SK-N-SH (cell line): ENCODE results near the gene STX16. TPM values are rescaled to one million over a fixed set of nuclear protein-coding genes. Genes with fewer than 3 reads are reported as not detected.

ENCODE experiments used
- CTCF ChIA-PET: fragments of 300-600, 350-600 bp; formaldehyde crosslinking; extraction: SDS; loops from one replicate; lab custom pipeline; 2021; lab: Yijun Ruan, JAX
- POLR2A ChIA-PET: fragments of 350-600 bp; sonication (Branson Sonifier 250); formaldehyde crosslinking; extraction: SDS; loops from one replicate; lab custom pipeline; 2020; ENCODE audit warnings: antibody characterized with exemption, inconsistent platforms; lab: Yijun Ruan, JAX
- DNase-seq: peaks from one replicate; pipeline ENCODE4 v3.0.0; 2012
- H2AFZ ChIP-seq: fragments of 200-600 bp; sonication (generic); 2 replicates; pipeline ENCODE4 v1.8.1; 2016; ENCODE audit warnings: antibody characterized with exemption, mild to moderate bottlenecking, low read depth
- H3F3A ChIP-seq: fragments of 200-600 bp; sonication (generic); replicated peaks from 2 replicates; pipeline ENCODE3; 2016; ENCODE audit warnings: antibody characterized with exemption, mild to moderate bottlenecking; ENCODE audit not compliant: insufficient read depth
- H3K27ac ChIP-seq, 2 experiments: fragments of 200-500 bp in 1 of 2; fragments of 200-600 bp in 1 of 2; sonication (Bioruptor generic) in 1 of 2; sonication (generic), shearing (Covaris generic) in 1 of 2; 2 replicates each; pipeline versions ENCODE4 v1.5.1 to v1.6.1; 2014 to 2016; ENCODE audit warnings: low read depth in 2 of 2, inconsistent platforms in 1 of 2, low read length in 1 of 2, mild to moderate bottlenecking in 1 of 2, mixed read lengths in 1 of 2
- H3K27me3 ChIP-seq: fragments of 200-600 bp; sonication (generic), shearing (Covaris generic); 2 replicates; pipeline ENCODE4 v1.6.1; 2016; ENCODE audit warnings: mixed run types; ENCODE audit not compliant: insufficient read depth
- H3K36me3 ChIP-seq, 2 experiments: fragments of 200-500 bp in 1 of 2; fragments of 200-600 bp in 1 of 2; sonication (Bioruptor generic) in 1 of 2; sonication (generic) in 1 of 2; replicated peaks in 1 of 2; 2 replicates each; pipeline versions ENCODE3 to v1.5.1; 2014 to 2016; ENCODE audit warnings: low read length in 1 of 2, mild to moderate bottlenecking in 1 of 2; ENCODE audit not compliant: insufficient read depth in 2 of 2, control insufficient read depth in 1 of 2
- H3K4me1 ChIP-seq, 2 experiments: fragments of 200-500 bp in 1 of 2; fragments of 200-600 bp in 1 of 2; sonication (Bioruptor generic) in 1 of 2; sonication (generic), shearing (Covaris generic) in 1 of 2; 2 replicates each; pipeline versions ENCODE4 v1.5.1 to v1.6.1; 2014 to 2016; ENCODE audit warnings: low read depth in 1 of 2, low read length in 1 of 2, mixed run types in 1 of 2; ENCODE audit not compliant: insufficient read depth in 2 of 2, control insufficient read depth in 1 of 2
- H3K4me2 ChIP-seq: fragments of 200-600 bp; sonication (generic), shearing (Covaris generic); 2 replicates; pipeline ENCODE4 v1.6.1; 2017; ENCODE audit warnings: mixed run types
- H3K4me3 ChIP-seq, 2 experiments: fragments of 200-500 bp in 1 of 2; fragments of 200-600 bp in 1 of 2; sonication (Bioruptor generic) in 1 of 2; sonication (generic), shearing (Covaris generic) in 1 of 2; 2 replicates each; pipeline versions ENCODE4 v1.5.1 to v1.8.1; 2014 to 2016; ENCODE audit warnings: low read depth in 2 of 2, inconsistent platforms in 1 of 2, low read length in 1 of 2, mild to moderate bottlenecking in 1 of 2, mixed read lengths in 1 of 2, moderate library complexity in 1 of 2
- H3K79me2 ChIP-seq: fragments of 200-600 bp; sonication (generic); 2 replicates; pipeline ENCODE4 v1.8.1; 2017; ENCODE audit warnings: mild to moderate bottlenecking; ENCODE audit not compliant: insufficient read depth
- H3K9ac ChIP-seq: fragments of 200-600 bp; sonication (generic); 2 replicates; pipeline ENCODE4 v1.6.1; 2017; ENCODE audit warnings: mixed run types
- H3K9me2 ChIP-seq: fragments of 200-600 bp; sonication (generic); 2 replicates; pipeline ENCODE4 v1.6.1; 2017; ENCODE audit warnings: mixed run types
- H3K9me3 ChIP-seq: fragments of 200-600 bp; sonication (generic); 2 replicates; pipeline ENCODE4 v1.6.1; 2017; ENCODE audit warnings: mixed run types, mild to moderate bottlenecking, moderate library complexity
- H4K20me1 ChIP-seq: fragments of 200-600 bp; sonication (generic); 2 replicates; pipeline ENCODE4 v1.6.1; 2017; ENCODE audit warnings: mild to moderate bottlenecking, mixed run types; ENCODE audit not compliant: insufficient read depth
- FOXM1 ChIP-seq: IDR thresholded peaks from 2 replicates; pipeline ENCODE4 v1.4.0; 2012; ENCODE audit warnings: low read depth, mild to moderate bottlenecking
- GABPA ChIP-seq: IDR thresholded peaks from 2 replicates; pipeline ENCODE4 v1.4.0; 2012; ENCODE audit warnings: low read depth, mild to moderate bottlenecking
- JUND ChIP-seq: IDR thresholded peaks from 2 replicates; pipeline ENCODE4 v1.4.0; 2012
- MEF2A ChIP-seq: IDR thresholded peaks from 2 replicates; pipeline ENCODE4 v1.4.0; 2012; ENCODE audit warnings: low read depth, borderline replicate concordance
- NRF1 ChIP-seq: IDR thresholded peaks from 2 replicates; pipeline ENCODE4 v1.6.1; 2012; ENCODE audit warnings: low read depth, mild to moderate bottlenecking, low read length
- POLR2AphosphoS5 ChIP-seq: IDR thresholded peaks from 2 replicates; pipeline ENCODE4 v1.6.1; 2012; ENCODE audit warnings: low read depth, low read length
- RAD21 ChIP-seq: IDR thresholded peaks from 2 replicates; pipeline ENCODE4 v1.6.1; 2012; ENCODE audit warnings: mild to moderate bottlenecking, low read length
- SIN3A ChIP-seq: IDR thresholded peaks from 2 replicates; pipeline ENCODE4 v1.6.1; 2012; ENCODE audit warnings: low read depth, mild to moderate bottlenecking, low read length, moderate library complexity, borderline replicate concordance
- SMC3 ChIP-seq: IDR thresholded peaks from 2 replicates; pipeline ENCODE4 v1.6.1; 2012; ENCODE audit warnings: low read depth, low read length, improper control_type of control experiment
- TAF1 ChIP-seq: IDR thresholded peaks from 2 replicates; pipeline ENCODE4 v1.6.1; 2012; ENCODE audit warnings: low read depth, mild to moderate bottlenecking, low read length, moderate library complexity, borderline replicate concordance
- TCF12 ChIP-seq: IDR thresholded peaks from 2 replicates; pipeline ENCODE4 v1.4.0; 2012
- YY1 ChIP-seq: IDR thresholded peaks from 2 replicates; pipeline ENCODE4 v1.4.0; 2012; ENCODE audit warnings: low read depth, mild to moderate bottlenecking
- WGBS: methylation state at CpG from one replicate; pipeline ENCODE4 v1.1.6; 2017; ENCODE audit warnings: low lambda C conversion rate; 5-methylcytosine and 5-hydroxymethylcytosine counted together
- polyA plus RNA-seq, 3 experiments: library from polyadenylated mRNA; depleted of rRNA; stranded (reverse); fragments of >200 nt; gene quantifications; 2 replicates each; pipeline ENCODE4 v1.2.3, GENCODE V29; 2012
- TF ChIP-seq, protein P1 (sequence below): fragments of 150-350 bp; IDR thresholded peaks from 2 replicates; pipeline ENCODE4 v1.6.1; 2017; ENCODE audit warnings: antibody characterized with exemption, low read length, low read depth, borderline replicate concordance
- TF ChIP-seq, protein P2 (sequence below): fragments of 150-350 bp; IDR thresholded peaks from 2 replicates; pipeline ENCODE4 v1.6.1; 2016; ENCODE audit warnings: mild to moderate bottlenecking, low read depth, low read length

The STX16 gene
- polyA plus RNA-seq, 1 of the 3 experiments (the other 2 are of a cell fraction) = 63.8 TPM

DNA sequence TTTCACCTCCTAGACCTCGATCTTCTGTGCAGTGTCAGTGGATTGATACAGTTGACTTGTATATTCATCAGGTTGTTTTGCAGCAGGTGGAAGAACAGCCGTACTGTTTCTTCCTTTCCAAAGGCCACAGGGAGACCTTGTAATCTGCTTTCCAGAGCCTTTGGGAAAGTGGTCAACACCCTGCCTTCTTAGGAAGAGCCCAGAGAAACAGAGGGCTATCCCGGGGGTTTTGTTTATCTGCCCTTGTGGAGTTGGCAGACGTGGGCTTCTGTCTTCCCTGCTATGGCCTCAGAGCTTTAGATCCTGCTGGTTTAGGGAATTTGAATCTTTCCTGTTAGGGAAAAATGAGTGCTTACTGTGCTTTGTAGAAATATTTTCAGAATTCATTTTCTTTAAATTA is 19.6 kb downstream of the STX16 start:
- H3K4me1 ChIP-seq = peaks cover 5 to 8% of the 10 kb centered on the region in 2 experiments; a peak in 1 of 4 replicates
- no peak for DNase-seq
- no peak overlapping the region for H3K4me3 ChIP-seq
- no peak overlapping the region for H2AFZ ChIP-seq
- H4K20me1 ChIP-seq = no peaks in the 10 kb centered on the region; the same call in 1 of the 2 replicates
- no peaks in the 10 kb centered on the region for H3K27me3 ChIP-seq
- H3K9me3 ChIP-seq = no peaks in the 10 kb centered on the region
- ChIA-PET CTCF (no interaction called here), POLR2A (no interaction called here)
- 92% methylated on average over 4 of the region's 4 CpGs for WGBS
- no peak overlapping the region for H3K9ac ChIP-seq
- no peaks in the 10 kb centered on the region for H3K9me2 ChIP-seq
- no peaks in the 10 kb centered on the region for H3F3A ChIP-seq
- no peak overlapping the region; a peak in 1 of 4 replicates for H3K27ac ChIP-seq
- H3K79me2 ChIP-seq = peaks cover 43% of the 10 kb centered on the region
- H3K4me2 ChIP-seq = no peak overlapping the region
- peaks cover 55 to 76% of the 10 kb centered on the region in 2 experiments for H3K36me3 ChIP-seq
- TF ChIP-seq TAF1 = no peak
- TF ChIP-seq, protein P1, sequence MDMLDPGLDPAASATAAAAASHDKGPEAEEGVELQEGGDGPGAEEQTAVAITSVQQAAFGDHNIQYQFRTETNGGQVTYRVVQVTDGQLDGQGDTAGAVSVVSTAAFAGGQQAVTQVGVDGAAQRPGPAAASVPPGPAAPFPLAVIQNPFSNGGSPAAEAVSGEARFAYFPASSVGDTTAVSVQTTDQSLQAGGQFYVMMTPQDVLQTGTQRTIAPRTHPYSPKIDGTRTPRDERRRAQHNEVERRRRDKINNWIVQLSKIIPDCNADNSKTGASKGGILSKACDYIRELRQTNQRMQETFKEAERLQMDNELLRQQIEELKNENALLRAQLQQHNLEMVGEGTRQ = no peak
- no peak for TF ChIP-seq FOXM1
- TF ChIP-seq SIN3A = no peak
- TF ChIP-seq YY1 = no peak
- no peak for TF ChIP-seq POLR2AphosphoS5

DNA sequence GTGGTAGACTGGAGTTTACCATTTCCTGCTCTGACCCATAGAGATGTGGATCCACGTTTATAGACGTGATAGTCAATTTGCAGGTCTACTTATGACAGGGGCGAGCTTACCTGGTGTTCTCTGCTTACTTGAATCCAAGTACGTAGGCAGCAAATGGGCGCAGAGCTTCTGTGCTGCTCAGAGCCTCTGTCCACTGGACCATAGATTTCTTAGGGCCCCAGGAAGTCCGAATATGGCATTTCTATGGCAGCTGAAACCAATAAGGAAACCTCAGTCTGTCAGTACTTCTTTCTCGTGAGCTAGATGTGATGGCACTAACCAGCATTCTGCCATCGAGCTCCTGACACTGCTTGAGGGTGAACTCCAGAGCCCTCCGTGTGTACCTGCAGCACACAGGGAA is 22.0 kb downstream of the STX16 start:
- 91% methylated on average over 9 of the region's 9 CpGs for WGBS
- Histone ChIP-seq H3K36me3 (peaks cover 67 to 79% of the 10 kb centered on the region in 2 experiments), H3K9me3 (no peaks in the 10 kb centered on the region), H3K4me1 (peaks cover 4 to 8% of the 10 kb centered on the region in 2 experiments; a peak in 1 of 4 replicates), H3K27ac (no peak overlapping the region; a peak in 1 of 4 replicates), H3K27me3 (no peaks in the 10 kb centered on the region), H3K9me2 (no peaks in the 10 kb centered on the region), H3K79me2 (peaks cover 19% of the 10 kb centered on the region; the same call in 1 of the 2 replicates), H3K4me3 (no peak overlapping the region), H3K4me2 (no peak overlapping the region), H3K9ac (no peak overlapping the region), H2AFZ (no peak overlapping the region), H3F3A (no peaks in the 10 kb centered on the region)
- DNase-seq = no peak
- ChIA-PET CTCF (interaction anchor here (1.3 kb wide), 1 partner anchor 179 kb away, joined by 3 read pairs; the partner anchor contains the start of gene GNAS), POLR2A (no interaction called here)
- no peak for TF ChIP-seq RAD21
- no peak for TF ChIP-seq TAF1
- TF ChIP-seq TCF12 = no peak
- TF ChIP-seq NRF1 = no peak
- no peak for TF ChIP-seq JUND
- no peak for TF ChIP-seq YY1
- no peak for TF ChIP-seq SMC3
- TF ChIP-seq, protein P2, sequence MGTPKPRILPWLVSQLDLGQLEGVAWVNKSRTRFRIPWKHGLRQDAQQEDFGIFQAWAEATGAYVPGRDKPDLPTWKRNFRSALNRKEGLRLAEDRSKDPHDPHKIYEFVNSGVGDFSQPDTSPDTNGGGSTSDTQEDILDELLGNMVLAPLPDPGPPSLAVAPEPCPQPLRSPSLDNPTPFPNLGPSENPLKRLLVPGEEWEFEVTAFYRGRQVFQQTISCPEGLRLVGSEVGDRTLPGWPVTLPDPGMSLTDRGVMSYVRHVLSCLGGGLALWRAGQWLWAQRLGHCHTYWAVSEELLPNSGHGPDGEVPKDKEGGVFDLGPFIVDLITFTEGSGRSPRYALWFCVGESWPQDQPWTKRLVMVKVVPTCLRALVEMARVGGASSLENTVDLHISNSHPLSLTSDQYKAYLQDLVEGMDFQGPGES = no peak
- TF ChIP-seq POLR2AphosphoS5 = no peak
- no peak for TF ChIP-seq MEF2A
- no peak for TF ChIP-seq GABPA
- TF ChIP-seq, all 33 proteins: peak for 0
- no peaks in the 10 kb centered on the region for H4K20me1 ChIP-seq
